Measurements from ENCODE around the gene MBNL3.

Gene MBNL3

DNA sequence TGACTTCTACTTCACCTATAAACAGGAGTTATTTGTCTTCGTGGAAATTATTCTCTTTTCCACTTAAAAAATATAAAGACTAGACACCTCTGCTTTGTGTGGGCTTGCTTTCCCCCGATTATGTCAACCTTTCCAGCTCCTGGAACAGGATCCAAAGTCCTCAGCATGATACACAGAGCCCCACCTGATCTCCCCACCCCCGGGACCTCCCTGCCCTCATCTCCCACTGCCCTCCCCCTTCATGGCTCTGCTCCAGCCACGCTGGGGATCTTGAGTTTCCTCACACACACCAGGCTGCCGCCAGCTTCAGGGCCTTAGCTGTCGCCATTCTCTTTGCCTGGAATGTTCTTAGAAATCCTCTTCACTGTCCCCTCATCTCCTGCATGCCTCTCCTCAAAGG, 55.3 kb downstream of the MBNL3 start:
- Histone ChIP-seq H3K4me2 (ENCODE audit: low read depth, low read length) (no peak overlapping the region), H3K36me3 (replicated peaks; ENCODE audit: insufficient read depth, low read length) (no peaks in the 10 kb centered on the region), H3K4me1 (ENCODE audit: low read length) (no peaks in the 10 kb centered on the region), H3K9ac (ENCODE audit: low read length) (no peak overlapping the region), H3K27me3 (replicated peaks; ENCODE audit: insufficient read depth, low read length) (no peaks in the 10 kb centered on the region), H3K27ac (ENCODE audit: low read length) (no peak overlapping the region), H3K9me3 (replicated peaks; ENCODE audit: insufficient read depth, low read length) (no peaks in the 10 kb centered on the region), H4K20me1 (ENCODE audit: insufficient read depth, low read length) (no peaks in the 10 kb centered on the region), H3K9me2 (replicated peaks; ENCODE audit: insufficient read depth, low read length) (no peaks in the 10 kb centered on the region), H3F3A (ENCODE audit: insufficient read depth, low read length) (no peaks in the 10 kb centered on the region), H3K4me3 (ENCODE audit: low read length) (no peak overlapping the region), H2AFZ (ENCODE audit: low read length) (no peak overlapping the region), H3K79me2 (ENCODE audit: low read length) (no peaks in the 10 kb centered on the region)
- DNase-seq: no peak
- TF ChIP-seq, protein P1, sequence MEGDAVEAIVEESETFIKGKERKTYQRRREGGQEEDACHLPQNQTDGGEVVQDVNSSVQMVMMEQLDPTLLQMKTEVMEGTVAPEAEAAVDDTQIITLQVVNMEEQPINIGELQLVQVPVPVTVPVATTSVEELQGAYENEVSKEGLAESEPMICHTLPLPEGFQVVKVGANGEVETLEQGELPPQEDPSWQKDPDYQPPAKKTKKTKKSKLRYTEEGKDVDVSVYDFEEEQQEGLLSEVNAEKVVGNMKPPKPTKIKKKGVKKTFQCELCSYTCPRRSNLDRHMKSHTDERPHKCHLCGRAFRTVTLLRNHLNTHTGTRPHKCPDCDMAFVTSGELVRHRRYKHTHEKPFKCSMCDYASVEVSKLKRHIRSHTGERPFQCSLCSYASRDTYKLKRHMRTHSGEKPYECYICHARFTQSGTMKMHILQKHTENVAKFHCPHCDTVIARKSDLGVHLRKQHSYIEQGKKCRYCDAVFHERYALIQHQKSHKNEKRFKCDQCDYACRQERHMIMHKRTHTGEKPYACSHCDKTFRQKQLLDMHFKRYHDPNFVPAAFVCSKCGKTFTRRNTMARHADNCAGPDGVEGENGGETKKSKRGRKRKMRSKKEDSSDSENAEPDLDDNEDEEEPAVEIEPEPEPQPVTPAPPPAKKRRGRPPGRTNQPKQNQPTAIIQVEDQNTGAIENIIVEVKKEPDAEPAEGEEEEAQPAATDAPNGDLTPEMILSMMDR (IDR thresholded peaks at IDR 0.05; ENCODE audit: low read length): no peak
- TF ChIP-seq EZH2 (optimal IDR thresholded peaks at IDR 0.05; ENCODE audit: low read depth, low read length) (no peak), EZH2phosphoT487 (IDR thresholded peaks at IDR 0.05; ENCODE audit: low read length) (no peak)

DNA sequence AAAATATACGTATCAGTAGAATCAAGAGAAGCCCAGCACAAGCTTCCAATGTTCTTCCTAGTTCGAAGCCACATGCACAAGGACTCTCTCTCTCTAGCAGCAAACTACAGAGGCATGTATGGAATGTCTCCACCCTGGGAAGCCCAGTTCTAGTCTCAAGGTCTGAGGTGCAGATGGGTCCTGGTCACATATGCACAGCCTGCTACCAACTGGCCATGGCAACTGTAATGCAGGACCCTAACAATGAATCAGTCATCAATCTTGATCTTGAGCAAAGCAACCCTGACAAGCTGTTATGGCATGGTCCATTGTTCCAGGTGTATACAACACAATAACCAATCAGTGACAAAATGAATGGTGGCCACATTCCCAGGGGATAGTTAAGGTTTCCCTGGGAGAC, 55.8 kb downstream of the MBNL3 start:
- Histone ChIP-seq H3K27me3 (replicated peaks; ENCODE audit: insufficient read depth, low read length) (no peaks in the 10 kb centered on the region), H3K9me2 (replicated peaks; ENCODE audit: insufficient read depth, low read length) (no peaks in the 10 kb centered on the region), H3K9ac (ENCODE audit: low read length) (no peak overlapping the region), H3K36me3 (replicated peaks; ENCODE audit: insufficient read depth, low read length) (no peaks in the 10 kb centered on the region), H2AFZ (ENCODE audit: low read length) (no peak overlapping the region), H3K27ac (ENCODE audit: low read length) (no peak overlapping the region), H3K9me3 (replicated peaks; ENCODE audit: insufficient read depth, low read length) (no peaks in the 10 kb centered on the region), H3K79me2 (ENCODE audit: low read length) (no peaks in the 10 kb centered on the region), H4K20me1 (ENCODE audit: insufficient read depth, low read length) (no peaks in the 10 kb centered on the region), H3F3A (ENCODE audit: insufficient read depth, low read length) (no peaks in the 10 kb centered on the region), H3K4me2 (ENCODE audit: low read depth, low read length) (no peak overlapping the region), H3K4me3 (ENCODE audit: low read length) (no peak overlapping the region), H3K4me1 (ENCODE audit: low read length) (no peaks in the 10 kb centered on the region)
- no peak for TF ChIP-seq EZH2 (optimal IDR thresholded peaks at IDR 0.05; ENCODE audit: low read depth, low read length)
- TF ChIP-seq, protein P1 (IDR thresholded peaks at IDR 0.05; ENCODE audit: low read length): no peak
- TF ChIP-seq EZH2phosphoT487 (IDR thresholded peaks at IDR 0.05; ENCODE audit: low read length): no peak
- DNase-seq: no peak

DNA sequence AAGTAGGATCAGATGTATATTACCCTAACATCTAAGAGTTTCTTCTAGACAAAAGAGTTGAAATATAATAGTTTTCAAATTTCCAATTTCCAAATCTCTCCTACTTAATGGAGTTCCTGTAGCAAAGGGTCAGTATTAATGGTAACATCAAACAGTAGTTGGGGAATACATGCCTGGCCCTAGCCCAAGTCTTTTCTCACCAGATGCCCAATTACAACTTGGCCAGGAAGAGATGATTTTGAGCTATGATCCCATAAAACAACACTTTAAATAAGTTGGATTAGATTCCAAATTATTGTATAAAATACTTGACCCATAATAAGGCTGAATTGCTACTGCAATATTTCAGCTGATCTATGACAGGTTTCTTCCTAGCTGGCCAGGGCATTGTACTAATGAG, 59.9 kb downstream of the MBNL3 start:
- TF ChIP-seq, protein P1 (IDR thresholded peaks at IDR 0.05; ENCODE audit: low read length): no peak
- no peak for TF ChIP-seq EZH2 (optimal IDR thresholded peaks at IDR 0.05; ENCODE audit: low read depth, low read length)
- no peak for TF ChIP-seq EZH2phosphoT487 (IDR thresholded peaks at IDR 0.05; ENCODE audit: low read length)
- no peaks in the 10 kb centered on the region for H3K27me3 ChIP-seq (replicated peaks; ENCODE audit: insufficient read depth, low read length)
- no peaks in the 10 kb centered on the region for H3K36me3 ChIP-seq (replicated peaks; ENCODE audit: insufficient read depth, low read length)
- H3K9me2 ChIP-seq (replicated peaks; ENCODE audit: insufficient read depth, low read length): no peaks in the 10 kb centered on the region
- no peak overlapping the region for H3K9ac ChIP-seq (ENCODE audit: low read length)
- no peaks in the 10 kb centered on the region for H3F3A ChIP-seq (ENCODE audit: insufficient read depth, low read length)
- no peak overlapping the region for H3K27ac ChIP-seq (ENCODE audit: low read length)
- H4K20me1 ChIP-seq (ENCODE audit: insufficient read depth, low read length): no peaks in the 10 kb centered on the region
- no peaks in the 10 kb centered on the region for H3K9me3 ChIP-seq (replicated peaks; ENCODE audit: insufficient read depth, low read length)
- H3K4me3 ChIP-seq (ENCODE audit: low read length): no peak overlapping the region
- no peaks in the 10 kb centered on the region for H3K4me1 ChIP-seq (ENCODE audit: low read length)
- H3K79me2 ChIP-seq (ENCODE audit: low read length): no peaks in the 10 kb centered on the region
- no peak overlapping the region for H3K4me2 ChIP-seq (ENCODE audit: low read depth, low read length)
- no peak for DNase-seq
- no peak overlapping the region for H2AFZ ChIP-seq (ENCODE audit: low read length)

Measured in MM.1S (cell line).